ENCODE results near the gene NPS. TPM values are rescaled to one million over a fixed set of nuclear protein-coding genes. Genes with fewer than 3 reads are reported as not detected.

NPS gene
- total RNA-seq, 1 experiment from 2014 or later = not detected

GRCh38 chr10:127524229-127524628 is 24.9 kb upstream of the NPS start:
- Histone ChIP-seq H3K36me3 (ENCODE audit: control insufficient read depth, insufficient read depth, low read length) (no peaks in the 10 kb centered on the region; the same call in 1 of the 2 replicates), H3K4me3 (ENCODE audit: low read depth in 2 of 2, low read length in 2 of 2) (no peak overlapping the region), H3K27me3 (ENCODE audit: control insufficient read depth, insufficient read depth, low read length) (peaks cover 43% of the 10 kb centered on the region), H3K27ac (ENCODE audit: low read length) (no peak overlapping the region), H3K9me3 (ENCODE audit: control insufficient read depth, insufficient read depth, low read depth, low read length) (no peaks in the 10 kb centered on the region), H3K4me1 (ENCODE audit: control insufficient read depth, insufficient read depth, low read length) (no peaks in the 10 kb centered on the region)
- no peak for DNase-seq (ENCODE audit: low read depth, low spot score)
- ATAC-seq = no peak; the same call in 1 of the 2 replicates
- in situ Hi-C loops (cut with HindIII; ENCODE audit: low pct_unique_long_range_greater_than_20kb, low sequenced_read_pairs) = no loop called here
- intact Hi-C loops (cut with micrococcal nuclease; ENCODE audit: unreplicated experiment) = no loop called here
- CTCF ChIA-PET = no interaction called here
- peak; percentile 36; the same call in 1 of the 2 replicates for TF ChIP-seq CTCF (IDR thresholded peaks at IDR 0.05)
- no peak for TF ChIP-seq REST (IDR thresholded peaks at IDR 0.05; ENCODE audit: insufficient read depth in 1 of 2, low read depth in 2 of 2, low read length in 1 of 2)
- POLR2A ChIA-PET = no interaction called here
- no TSS peak for BruUV-seq (replicated peaks)

GRCh38 chr10:127524908-127525665 is 24.0 kb upstream of the NPS start:
- TF ChIP-seq POLR2AphosphoS5 (IDR thresholded peaks at IDR 0.05; ENCODE audit: low read depth, low read length) (no peak), TCF7L2 (IDR thresholded peaks at IDR 0.05; ENCODE audit: low read depth, low read length) (no peak), REST (IDR thresholded peaks at IDR 0.05; ENCODE audit: insufficient read depth in 1 of 2, low read depth in 2 of 2, low read length in 1 of 2) (no peak), SIN3A (IDR thresholded peaks at IDR 0.05; ENCODE audit: borderline replicate concordance, insufficient read depth, low read depth, low read length) (no peak), CTCF (IDR thresholded peaks at IDR 0.05) (no peak)
- BruUV-seq (replicated peaks) = no TSS peak
- no peaks in the 10 kb centered on the region for H3K9me3 ChIP-seq (ENCODE audit: control insufficient read depth, insufficient read depth, low read depth, low read length)
- H3K27me3 ChIP-seq (ENCODE audit: control insufficient read depth, insufficient read depth, low read length) = peaks cover 43% of the 10 kb centered on the region
- no peak for DNase-seq (ENCODE audit: low read depth, low spot score)
- no peak for ATAC-seq
- POLR2A ChIA-PET = no interaction called here
- in situ Hi-C loops (cut with HindIII; ENCODE audit: low pct_unique_long_range_greater_than_20kb, low sequenced_read_pairs) = no loop called here
- no peak overlapping the region for H3K4me3 ChIP-seq (ENCODE audit: low read depth in 2 of 2, low read length in 2 of 2)
- CTCF ChIA-PET = no interaction called here
- intact Hi-C loops (cut with micrococcal nuclease; ENCODE audit: unreplicated experiment) = no loop called here
- H3K4me1 ChIP-seq (ENCODE audit: control insufficient read depth, insufficient read depth, low read length) = no peaks in the 10 kb centered on the region
- H3K36me3 ChIP-seq (ENCODE audit: control insufficient read depth, insufficient read depth, low read length) = no peaks in the 10 kb centered on the region; the same call in 1 of the 2 replicates
- no peak overlapping the region for H3K27ac ChIP-seq (ENCODE audit: low read length)
